ENCODE data around the gene MAGI2.

DNA sequence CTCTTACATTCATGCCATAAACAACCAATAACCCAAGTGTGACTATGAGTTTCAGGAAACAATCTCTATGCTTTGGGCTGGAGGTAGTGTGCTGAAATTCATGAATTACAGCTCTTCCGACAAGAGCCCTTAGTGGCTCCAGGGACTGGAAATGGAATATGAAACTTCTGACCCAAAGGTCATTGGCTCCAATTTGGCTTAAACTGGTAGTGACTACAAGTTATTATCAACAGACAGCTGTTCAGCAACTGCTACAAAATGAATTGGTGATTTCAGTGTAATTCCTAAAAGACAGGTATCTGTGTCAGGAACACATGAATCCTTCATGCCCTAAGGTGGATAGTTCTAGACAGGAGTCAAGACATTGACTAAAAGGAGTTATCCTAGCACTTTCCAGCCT lies 909.5 kb downstream of the MAGI2 start:
- TF ChIP-seq CTCF (IDR thresholded peaks at IDR 0.05): no peak
- no peak for TF ChIP-seq POLR2A (IDR thresholded peaks at IDR 0.05)
- no peak for TF ChIP-seq EP300 (IDR thresholded peaks at IDR 0.05)
- TF ChIP-seq POLR2AphosphoS5 (IDR thresholded peaks at IDR 0.05): no peak
